ENCODE data around the gene AATK. TPM values are rescaled to one million over a fixed set of nuclear protein-coding genes. Genes with fewer than 3 reads are reported as not detected.

AATK gene
- total RNA-seq, 1 donor from 2014 or later = 0.67 TPM

- no peaks in the 10 kb centered on the region for H3K36me3 Mint-ChIP-seq (ENCODE audit: low read depth)
- no peak for DNase-seq (ENCODE audit: low spot score)
- H3K27me3 Mint-ChIP-seq (ENCODE audit: low read depth) = no peaks in the 10 kb centered on the region
- TF ChIP-seq CTCF (IDR thresholded peaks at IDR 0.05) = no peak
- H3K27ac Mint-ChIP-seq (ENCODE audit: unreplicated experiment) = no peak overlapping the region
- H3K4me3 Mint-ChIP-seq (ENCODE audit: unreplicated experiment) = no peak overlapping the region
- peaks cover 9% of the 10 kb centered on the region for H3K4me1 Mint-ChIP-seq (ENCODE audit: low read depth)
- no peaks in the 10 kb centered on the region for H3K9me3 Mint-ChIP-seq (ENCODE audit: low read depth)
Measured at GRCh38 chr17:81120149-81120484, 45.9 kb downstream of the AATK start.

- no peak for DNase-seq (ENCODE audit: low spot score)
- Mint-ChIP-seq H3K9me3 (ENCODE audit: low read depth) (no peaks in the 10 kb centered on the region), H3K4me3 (ENCODE audit: unreplicated experiment) (peak overlapping the region; percentile 46)
Measured at GRCh38 chr17:81119223-81120148, 46.5 kb downstream of the AATK start.

GRCh38 chr17:81118308-81119221, 47.5 kb downstream of the AATK start:
- Mint-ChIP-seq H3K9me3 (ENCODE audit: low read depth) (no peaks in the 10 kb centered on the region), H3K4me1 (ENCODE audit: low read depth) (peaks cover 9% of the 10 kb centered on the region), H3K27me3 (ENCODE audit: low read depth) (no peaks in the 10 kb centered on the region), H3K27ac (ENCODE audit: unreplicated experiment) (peak overlapping the region; percentile 36), H3K36me3 (ENCODE audit: low read depth) (no peaks in the 10 kb centered on the region), H3K4me3 (ENCODE audit: unreplicated experiment) (peak overlapping the region; percentile 65)
- TF ChIP-seq CTCF (IDR thresholded peaks at IDR 0.05) = no peak
- no peak for DNase-seq (ENCODE audit: low spot score)

More at GRCh38 chr17:81119223-81120148, 46.5 kb downstream of the AATK start:
- Mint-ChIP-seq H3K27me3 (ENCODE audit: low read depth) (no peaks in the 10 kb centered on the region), H3K4me1 (ENCODE audit: low read depth) (peaks cover 9% of the 10 kb centered on the region), H3K36me3 (ENCODE audit: low read depth) (no peaks in the 10 kb centered on the region), H3K27ac (ENCODE audit: unreplicated experiment) (peak overlapping the region; percentile 17)
- no peak for TF ChIP-seq CTCF (IDR thresholded peaks at IDR 0.05)

GRCh38 chr17:81117672-81118198, 48.3 kb downstream of the AATK start:
- H3K9me3 Mint-ChIP-seq (ENCODE audit: low read depth) = no peaks in the 10 kb centered on the region
- no peaks in the 10 kb centered on the region for H3K27me3 Mint-ChIP-seq (ENCODE audit: low read depth)
- no peaks in the 10 kb centered on the region for H3K36me3 Mint-ChIP-seq (ENCODE audit: low read depth)
- no peak for DNase-seq (ENCODE audit: low spot score)
- no peak overlapping the region for H3K27ac Mint-ChIP-seq (ENCODE audit: unreplicated experiment)
- H3K4me1 Mint-ChIP-seq (ENCODE audit: low read depth) = peaks cover 9% of the 10 kb centered on the region
- H3K4me3 Mint-ChIP-seq (ENCODE audit: unreplicated experiment) = no peak overlapping the region
- TF ChIP-seq CTCF (IDR thresholded peaks at IDR 0.05) = no peak

- Mint-ChIP-seq H3K36me3 (ENCODE audit: low read depth) (no peaks in the 10 kb centered on the region), H3K9me3 (ENCODE audit: low read depth) (no peaks in the 10 kb centered on the region), H3K4me1 (ENCODE audit: low read depth) (peaks cover 9% of the 10 kb centered on the region), H3K27ac (ENCODE audit: unreplicated experiment) (no peak overlapping the region), H3K27me3 (ENCODE audit: low read depth) (no peaks in the 10 kb centered on the region), H3K4me3 (ENCODE audit: unreplicated experiment) (no peak overlapping the region)
- DNase-seq (ENCODE audit: low spot score) = no peak
- no peak for TF ChIP-seq CTCF (IDR thresholded peaks at IDR 0.05)
Measured at GRCh38 chr17:81116704-81117103, 49.3 kb downstream of the AATK start.
